DOHH2 (cell line): ENCODE results near the gene PPFIA4.

Source experiments
- EZH2phosphoT487 ChIP-seq: fragments of 200-600 bp; sonication (generic); IDR thresholded peaks from 2 replicates; pipeline ENCODE4 v1.6.1; 2017; ENCODE audit warnings: borderline replicate concordance, mild to moderate bottlenecking, antibody characterized with exemption, low read length, moderate library complexity, mixed read lengths
- TF ChIP-seq, protein P1 (sequence below): fragments of 200-600 bp; sonication (generic); IDR thresholded peaks from one replicate; pipeline ENCODE4 v1.5.1; 2014; ENCODE audit warnings: antibody characterized with exemption, mild to moderate bottlenecking, low read depth, low read length; ENCODE audit not compliant: poor library complexity, severe bottlenecking

DNA sequence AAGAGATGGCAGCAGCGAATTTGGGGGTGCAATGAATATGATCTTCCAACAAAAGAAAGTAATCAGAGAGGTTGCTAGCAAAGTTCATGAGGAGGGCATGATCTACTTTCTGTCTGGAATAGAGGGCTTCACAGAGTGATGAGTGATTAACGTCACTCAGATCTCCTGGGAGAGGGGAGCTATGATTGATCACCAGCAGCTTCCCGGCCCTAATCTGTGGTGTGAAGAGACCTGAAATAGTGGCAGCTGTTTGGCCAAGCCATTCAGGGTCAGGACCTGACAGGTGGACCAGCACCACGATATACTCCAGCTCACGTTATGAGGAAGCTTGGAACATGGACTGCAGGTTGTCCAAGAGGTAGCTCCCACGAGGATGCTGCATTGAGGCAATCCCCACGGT lies 39.0 kb upstream of the PPFIA4 start:
- no peak for TF ChIP-seq EZH2phosphoT487
- TF ChIP-seq, protein P1, sequence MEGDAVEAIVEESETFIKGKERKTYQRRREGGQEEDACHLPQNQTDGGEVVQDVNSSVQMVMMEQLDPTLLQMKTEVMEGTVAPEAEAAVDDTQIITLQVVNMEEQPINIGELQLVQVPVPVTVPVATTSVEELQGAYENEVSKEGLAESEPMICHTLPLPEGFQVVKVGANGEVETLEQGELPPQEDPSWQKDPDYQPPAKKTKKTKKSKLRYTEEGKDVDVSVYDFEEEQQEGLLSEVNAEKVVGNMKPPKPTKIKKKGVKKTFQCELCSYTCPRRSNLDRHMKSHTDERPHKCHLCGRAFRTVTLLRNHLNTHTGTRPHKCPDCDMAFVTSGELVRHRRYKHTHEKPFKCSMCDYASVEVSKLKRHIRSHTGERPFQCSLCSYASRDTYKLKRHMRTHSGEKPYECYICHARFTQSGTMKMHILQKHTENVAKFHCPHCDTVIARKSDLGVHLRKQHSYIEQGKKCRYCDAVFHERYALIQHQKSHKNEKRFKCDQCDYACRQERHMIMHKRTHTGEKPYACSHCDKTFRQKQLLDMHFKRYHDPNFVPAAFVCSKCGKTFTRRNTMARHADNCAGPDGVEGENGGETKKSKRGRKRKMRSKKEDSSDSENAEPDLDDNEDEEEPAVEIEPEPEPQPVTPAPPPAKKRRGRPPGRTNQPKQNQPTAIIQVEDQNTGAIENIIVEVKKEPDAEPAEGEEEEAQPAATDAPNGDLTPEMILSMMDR = no peak
